Activated naive CD4-positive, alpha-beta T cell treated with anti-CD3 and anti-CD28 coated beads for 36 hours (primary cell): ENCODE results near the gene NKX1-2. TPM values are rescaled to one million over a fixed set of nuclear protein-coding genes. Genes with fewer than 3 reads are reported as not detected.

Source experiments
- CTCF ChIA-PET: fragments of 350-600 bp; sonication (Branson Sonifier 250); formaldehyde crosslinking; loops from one replicate; lab custom pipeline; 2021; ENCODE audit warnings: antibody characterized with exemption; lab: Charles Lee
- DNase-seq: peaks from one replicate; pipeline ENCODE4 v3.0.0-alpha.2; 2020
- H3K27ac Mint-ChIP-seq: one replicate; pipeline ENCODE4 v1.8.0; 2021; ENCODE audit warnings: mild to moderate bottlenecking, mixed read lengths
- H3K27me3 Mint-ChIP-seq: one replicate; pipeline ENCODE4 v1.8.0; 2021; ENCODE audit warnings: low read depth, mixed read lengths
- H3K36me3 Mint-ChIP-seq: one replicate; pipeline ENCODE4 v1.8.0; 2021; ENCODE audit warnings: low read depth, mixed read lengths
- H3K4me1 Mint-ChIP-seq: one replicate; pipeline ENCODE4 v1.8.0; 2021; ENCODE audit warnings: low read depth, mixed read lengths
- H3K4me3 Mint-ChIP-seq: one replicate; pipeline ENCODE4 v1.8.0; 2021; ENCODE audit warnings: mild to moderate bottlenecking, moderate library complexity, mixed read lengths
- H3K9me3 Mint-ChIP-seq: one replicate; pipeline ENCODE4 v1.8.0; 2021; ENCODE audit warnings: mixed read lengths
- intact Hi-C: fragments of 100-400 bp; cut with micrococcal nuclease; formaldehyde crosslinking; loops from one replicate; pipeline ENCODE4 v1.15.1; 2023
- total RNA-seq, 2 experiments: library from RNA; stranded (reverse); gene quantifications; one replicate each; pipeline ENCODE4 v1.2.3, GENCODE V29; 2021

NKX1-2 gene
- total RNA-seq, 2 experiments from 2014 or later: not detected

- Mint-ChIP-seq H3K27ac (no peak overlapping the region), H3K36me3 (no peaks in the 10 kb centered on the region), H3K4me3 (no peak overlapping the region), H3K4me1 (peaks cover 14% of the 10 kb centered on the region), H3K27me3 (no peaks in the 10 kb centered on the region), H3K9me3 (no peaks in the 10 kb centered on the region)
- intact Hi-C loops: no loop called here
- no peak for DNase-seq
- CTCF ChIA-PET: no interaction called here
These were observed 21.0 kb upstream of the NKX1-2 start for GRCh38 chr10:124470544-124471434.

- no peak for DNase-seq
- no peak overlapping the region for H3K27ac Mint-ChIP-seq
- CTCF ChIA-PET: no interaction called here
- no peaks in the 10 kb centered on the region for H3K27me3 Mint-ChIP-seq
- peaks cover 22% of the 10 kb centered on the region for H3K4me1 Mint-ChIP-seq
- no peaks in the 10 kb centered on the region for H3K9me3 Mint-ChIP-seq
- intact Hi-C loops: loop anchor here (10.0 kb wide), 1 partner anchor 1355 kb away; the partner anchor contains the start of genes BCCIP and UROS
- no peaks in the 10 kb centered on the region for H3K36me3 Mint-ChIP-seq
- H3K4me3 Mint-ChIP-seq: no peak overlapping the region
These were observed 20.2 kb upstream of the NKX1-2 start for GRCh38 chr10:124469956-124470484.

GRCh38 chr10:124468624-124469023 is 18.8 kb upstream of the NKX1-2 start:
- no peak for DNase-seq
- Mint-ChIP-seq H3K9me3 (no peaks in the 10 kb centered on the region), H3K27ac (no peak overlapping the region), H3K4me3 (no peak overlapping the region), H3K36me3 (no peaks in the 10 kb centered on the region), H3K4me1 (peaks cover 31% of the 10 kb centered on the region), H3K27me3 (no peaks in the 10 kb centered on the region)
- CTCF ChIA-PET: no interaction called here
- intact Hi-C loops: loop anchor here (10.0 kb wide), 1 partner anchor 1356 kb away; the partner anchor contains the start of genes BCCIP and UROS

- peaks cover 1% of the 10 kb centered on the region for H3K36me3 Mint-ChIP-seq
These were observed 17.3 kb upstream of the NKX1-2 start for GRCh38 chr10:124467165-124467564.

GRCh38 chr10:124465777-124466488 is 16.1 kb upstream of the NKX1-2 start:
- intact Hi-C loops: loop anchor here (10.0 kb wide), 1 partner anchor 1359 kb away; the partner anchor contains the start of genes BCCIP and UROS
- Mint-ChIP-seq H3K4me1 (peaks cover 32% of the 10 kb centered on the region), H3K4me3 (peak overlapping the region; percentile 38), H3K27ac (peak overlapping the region; percentile 78), H3K27me3 (no peaks in the 10 kb centered on the region), H3K36me3 (peaks cover 1% of the 10 kb centered on the region), H3K9me3 (no peaks in the 10 kb centered on the region)
- no peak for DNase-seq
- CTCF ChIA-PET: no interaction called here

More at GRCh38 chr10:124467165-124467564, 17.3 kb upstream of the NKX1-2 start:
- intact Hi-C loops: loop anchor here (10.0 kb wide), 1 partner anchor 1358 kb away; the partner anchor contains the start of genes BCCIP and UROS
- no peak overlapping the region for H3K27ac Mint-ChIP-seq
- CTCF ChIA-PET: no interaction called here
- no peak for DNase-seq
- peaks cover 30% of the 10 kb centered on the region for H3K4me1 Mint-ChIP-seq
- no peak overlapping the region for H3K4me3 Mint-ChIP-seq
- H3K27me3 Mint-ChIP-seq: no peaks in the 10 kb centered on the region
- H3K9me3 Mint-ChIP-seq: no peaks in the 10 kb centered on the region

GRCh38 chr10:124465003-124465776 is 15.4 kb upstream of the NKX1-2 start:
- Mint-ChIP-seq H3K27ac (peak overlapping the region; percentile 78), H3K36me3 (peaks cover 1% of the 10 kb centered on the region), H3K27me3 (no peaks in the 10 kb centered on the region), H3K4me1 (peaks cover 32% of the 10 kb centered on the region), H3K4me3 (peak overlapping the region; percentile 38), H3K9me3 (no peaks in the 10 kb centered on the region)
- intact Hi-C loops: loop anchor here (10.0 kb wide), 1 partner anchor 1360 kb away; the partner anchor contains the start of genes BCCIP and UROS
- CTCF ChIA-PET: no interaction called here
- peak; percentile 46 for DNase-seq

GRCh38 chr10:124464028-124464965 is 14.5 kb upstream of the NKX1-2 start:
- Mint-ChIP-seq H3K27ac (peak overlapping the region; percentile 78), H3K27me3 (no peaks in the 10 kb centered on the region), H3K36me3 (peaks cover 1% of the 10 kb centered on the region), H3K4me3 (no peak overlapping the region), H3K4me1 (peaks cover 30% of the 10 kb centered on the region), H3K9me3 (no peaks in the 10 kb centered on the region)
- intact Hi-C loops: loop anchor here (5.0 to 10.0 kb wide), 6 partner anchors 232 to 1361 kb away; partner anchors contain the start of genes ABRAXAS2, BCCIP, BUB3 and EDRF1
- DNase-seq: peak; percentile 26
- CTCF ChIA-PET: no interaction called here

- intact Hi-C loops: loop anchor here (5.0 to 10.0 kb wide), 6 partner anchors 230 to 1362 kb away; partner anchors contain the start of genes ABRAXAS2, BCCIP, BUB3 and EDRF1
- H3K27ac Mint-ChIP-seq: peak overlapping the region; percentile 36
- no peaks in the 10 kb centered on the region for H3K9me3 Mint-ChIP-seq
- DNase-seq: no peak
- H3K36me3 Mint-ChIP-seq: peaks cover 1% of the 10 kb centered on the region
- CTCF ChIA-PET: no interaction called here
- H3K27me3 Mint-ChIP-seq: peaks cover 2% of the 10 kb centered on the region
- H3K4me3 Mint-ChIP-seq: peak overlapping the region; percentile 77
- H3K4me1 Mint-ChIP-seq: peaks cover 27% of the 10 kb centered on the region
These were observed 12.5 kb upstream of the NKX1-2 start for GRCh38 chr10:124462348-124462695.

- peaks cover 2% of the 10 kb centered on the region for H3K27me3 Mint-ChIP-seq
- peaks cover 1% of the 10 kb centered on the region for H3K36me3 Mint-ChIP-seq
- intact Hi-C loops: loop anchor here (1.0 to 10.0 kb wide), 9 partner anchors 8 to 1363 kb away; partner anchors contain the start of genes ABRAXAS2, BCCIP, BUB3 and EDRF1
- H3K9me3 Mint-ChIP-seq: no peaks in the 10 kb centered on the region
- H3K4me1 Mint-ChIP-seq: peaks cover 27% of the 10 kb centered on the region
- CTCF ChIA-PET: interaction anchor here (1.0 to 1.8 kb wide), 2 partner anchors 10 to 58 kb away, joined by 4 to 6 read pairs; no protein-coding TSS in a partner anchor
- H3K27ac Mint-ChIP-seq: peak within 1 kb of the TSS; percentile 88
- peak; percentile 90 for DNase-seq
- peak within 1 kb of the TSS; percentile 77 for H3K4me3 Mint-ChIP-seq
These were observed 12.0 kb upstream of the NKX1-2 start, which contains the start of gene LHPP for GRCh38 chr10:124461642-124462347. TSS of gene LHPP (plus strand) at chr10:124461823. CDS start at chr10:124461863, 40 bp downstream.

GRCh38 chr10:124460144-124460543 is 10.3 kb upstream of the NKX1-2 start:
- intact Hi-C loops: loop anchor here (5.0 to 10.0 kb wide), 6 partner anchors 228 to 1365 kb away; partner anchors contain the start of genes ABRAXAS2, BCCIP, BUB3 and EDRF1
- Mint-ChIP-seq H3K27ac (no peak overlapping the region), H3K36me3 (peaks cover 1% of the 10 kb centered on the region), H3K27me3 (peaks cover 11% of the 10 kb centered on the region), H3K4me1 (peaks cover 16% of the 10 kb centered on the region), H3K4me3 (no peak overlapping the region), H3K9me3 (no peaks in the 10 kb centered on the region)
- no peak for DNase-seq
- CTCF ChIA-PET: interaction anchor here (1.8 kb wide), 1 partner anchor 57 kb away, joined by 6 read pairs; no protein-coding TSS in a partner anchor
